Left lung (tissue), 10 donors: ENCODE results near the gene TMEM171. TPM values are rescaled to one million over a fixed set of nuclear protein-coding genes. Genes with fewer than 3 reads are reported as not detected.

ENCODE experiments used
- ATAC-seq: fragments of 200-7000 bp; cut with Tn5 transposase; one replicate; pipeline ENCODE4 v1.9.1; 2020; ENCODE audit warnings: moderate library complexity
- DNase-seq, 4 donors: peaks; one replicate each; pipeline ENCODE4 v3.0.0-alpha.2; 2013 to 2020
- H3K27ac ChIP-seq, 2 donors: fragments of 200-600 bp; sonication (generic) in 1 of 2; one replicate each; pipeline versions ENCODE4 v1.5.0 to v1.8.0; 2020 to 2021
- H3K27me3 ChIP-seq, 2 donors: fragments of 200-600 bp; sonication (generic) in 1 of 2; one replicate each; pipeline versions ENCODE4 v1.5.0 to v1.8.0; 2020 to 2021
- H3K36me3 ChIP-seq, 2 donors: fragments of 200-600 bp; sonication (generic) in 1 of 2; one replicate each; pipeline versions ENCODE4 v1.5.0 to v1.8.0; 2020 to 2021
- H3K4me1 ChIP-seq, 2 donors: fragments of 200-600 bp; one replicate each; pipeline ENCODE4 v1.8.0; 2021
- H3K4me3 ChIP-seq, 2 donors: fragments of 200-600 bp; sonication (generic) in 1 of 2; one replicate each; pipeline versions ENCODE4 v1.5.0 to v1.8.0; 2020 to 2021; ENCODE audit warnings: mild to moderate bottlenecking in 1 of 2
- H3K9me3 ChIP-seq, 2 donors: fragments of 200-600 bp; sonication (generic) in 1 of 2; one replicate each; pipeline versions ENCODE4 v1.5.0 to v1.8.0; 2020 to 2021
- intact Hi-C, 2 donors: fragments of 100-400 bp; cut with DNase I; formaldehyde crosslinking; loops; one replicate each; pipeline versions ENCODE4 v1.11.2 to v1.14.2; 2022
- polyA plus RNA-seq, 6 donors: library from polyadenylated mRNA; unstranded; fragments of 120-200 nt; gene quantifications; one replicate each; pipeline ENCODE4 v1.2.1, GENCODE V29; 2013; ENCODE audit not compliant: insufficient read length in 6 of 6
- total RNA-seq, 2 donors: library from RNA; stranded (reverse); fragmentation: NEBNext Ultra II Directional; extraction: Animal tissue kit (Norgen Biotek cat#: 25700); gene quantifications; one replicate each; pipeline ENCODE4 v1.2.1, GENCODE V29; 2021
- TF ChIP-seq, protein P1 (sequence below), 2 donors: fragments of 200-600 bp; sonication (generic) in 1 of 2; IDR thresholded peaks; one replicate each; pipeline versions ENCODE4 v1.5.0 to v1.8.0; 2021; ENCODE audit warnings: antibody characterized with exemption in 2 of 2
- donor health status: DM: no; HTN: yes; CAD: no.
- donor health status: DM: no; HTN: no; CAD: no.

Gene TMEM171
- total and polyA plus RNA-seq, 8 donors: 0.10 to 0.37 (median 0.24) TPM; not detected in 4

DNA sequence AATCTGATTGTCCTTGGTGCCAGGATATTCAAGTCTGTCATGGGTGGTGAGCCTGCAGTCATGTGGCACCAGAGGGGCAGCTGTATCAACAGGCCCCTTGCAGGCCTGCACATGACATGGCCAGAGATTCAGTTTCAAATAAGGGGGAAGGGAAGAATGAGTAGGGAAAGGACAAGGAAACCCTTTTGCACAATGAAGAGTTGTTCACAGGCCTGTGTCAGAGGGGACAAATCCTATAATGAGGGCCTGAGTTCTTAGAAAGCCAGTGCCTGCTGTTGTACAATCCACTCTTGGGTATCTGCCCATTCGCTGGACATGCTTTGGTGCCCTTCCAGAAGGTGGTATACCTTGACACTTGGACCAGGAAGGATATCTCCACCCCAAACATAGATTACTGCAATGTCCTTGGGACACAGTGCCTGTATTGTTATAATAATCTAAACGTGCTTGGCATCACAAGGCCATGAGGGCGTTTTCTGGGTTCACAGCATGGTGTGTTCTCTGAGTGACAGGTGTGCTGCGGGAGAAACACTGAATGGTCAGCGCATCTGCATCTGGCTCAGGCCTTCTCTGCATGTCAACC, 1.9 kb upstream of the TMEM171 start:
- H3K36me3 ChIP-seq: no peaks in the 10 kb centered on the region
- no peaks in the 10 kb centered on the region for H3K9me3 ChIP-seq
- TF ChIP-seq, protein P1, sequence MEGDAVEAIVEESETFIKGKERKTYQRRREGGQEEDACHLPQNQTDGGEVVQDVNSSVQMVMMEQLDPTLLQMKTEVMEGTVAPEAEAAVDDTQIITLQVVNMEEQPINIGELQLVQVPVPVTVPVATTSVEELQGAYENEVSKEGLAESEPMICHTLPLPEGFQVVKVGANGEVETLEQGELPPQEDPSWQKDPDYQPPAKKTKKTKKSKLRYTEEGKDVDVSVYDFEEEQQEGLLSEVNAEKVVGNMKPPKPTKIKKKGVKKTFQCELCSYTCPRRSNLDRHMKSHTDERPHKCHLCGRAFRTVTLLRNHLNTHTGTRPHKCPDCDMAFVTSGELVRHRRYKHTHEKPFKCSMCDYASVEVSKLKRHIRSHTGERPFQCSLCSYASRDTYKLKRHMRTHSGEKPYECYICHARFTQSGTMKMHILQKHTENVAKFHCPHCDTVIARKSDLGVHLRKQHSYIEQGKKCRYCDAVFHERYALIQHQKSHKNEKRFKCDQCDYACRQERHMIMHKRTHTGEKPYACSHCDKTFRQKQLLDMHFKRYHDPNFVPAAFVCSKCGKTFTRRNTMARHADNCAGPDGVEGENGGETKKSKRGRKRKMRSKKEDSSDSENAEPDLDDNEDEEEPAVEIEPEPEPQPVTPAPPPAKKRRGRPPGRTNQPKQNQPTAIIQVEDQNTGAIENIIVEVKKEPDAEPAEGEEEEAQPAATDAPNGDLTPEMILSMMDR (IDR thresholded peaks at IDR 0.05): no peak
- H3K4me1 ChIP-seq: peaks cover 0 to 14% of the 10 kb centered on the region in 2 donors
- intact Hi-C loops: no loop called here
- DNase-seq: no peak
- H3K27ac ChIP-seq: no peak overlapping the region
- no peak for ATAC-seq
- peaks cover 9 to 63% of the 10 kb centered on the region in 2 donors for H3K27me3 ChIP-seq
- no peak overlapping the region for H3K4me3 ChIP-seq

DNA sequence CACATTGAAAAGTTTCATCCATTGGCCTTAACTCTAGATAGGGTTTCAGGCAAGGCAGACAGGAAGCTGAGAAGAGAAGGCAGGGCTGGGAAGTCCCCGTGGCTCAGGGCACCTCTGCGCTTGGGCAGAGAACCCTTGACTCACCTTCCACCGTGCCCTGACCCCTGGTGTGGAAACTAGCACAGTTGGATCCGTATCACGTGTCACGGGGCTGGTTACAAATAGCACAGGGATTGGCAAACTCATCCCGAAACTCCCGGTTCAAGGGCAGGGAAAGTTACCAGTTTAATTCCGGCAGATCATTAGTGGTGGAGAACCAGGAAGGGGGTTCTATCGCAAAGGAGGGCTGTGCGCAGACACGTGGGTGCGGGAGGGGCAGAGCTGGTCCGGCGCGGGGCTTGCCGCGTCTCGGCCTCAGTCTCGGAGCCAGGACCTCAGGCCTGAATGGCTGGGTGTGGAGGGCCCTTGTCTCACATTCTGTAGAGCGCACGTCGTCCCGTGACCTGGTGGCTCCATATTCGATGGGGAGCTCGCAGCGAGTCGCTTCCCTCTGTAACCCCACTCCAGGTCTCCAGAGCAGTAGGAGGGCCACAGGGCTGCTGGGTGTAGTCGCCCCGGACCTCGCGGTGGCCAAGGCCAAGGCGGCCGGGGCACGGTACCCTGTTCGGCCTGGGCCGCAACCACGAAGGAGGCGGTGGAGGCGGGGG, 771 bp upstream of the TMEM171 start:
- intact Hi-C loops: no loop called here
- Histone ChIP-seq H3K4me3 (peak overlapping the region; percentile 34 to 37), H3K9me3 (no peaks in the 10 kb centered on the region), H3K36me3 (no peaks in the 10 kb centered on the region), H3K27ac (no peak overlapping the region), H3K27me3 (peaks cover 9 to 74% of the 10 kb centered on the region in 2 donors), H3K4me1 (peaks cover 0 to 14% of the 10 kb centered on the region in 2 donors)
- peak; percentile 36 for ATAC-seq
- peak in 3 of 4 donors; percentile 14 to 59 (median 36) for DNase-seq
- TF ChIP-seq, protein P1 (IDR thresholded peaks at IDR 0.05): no peak

DNA sequence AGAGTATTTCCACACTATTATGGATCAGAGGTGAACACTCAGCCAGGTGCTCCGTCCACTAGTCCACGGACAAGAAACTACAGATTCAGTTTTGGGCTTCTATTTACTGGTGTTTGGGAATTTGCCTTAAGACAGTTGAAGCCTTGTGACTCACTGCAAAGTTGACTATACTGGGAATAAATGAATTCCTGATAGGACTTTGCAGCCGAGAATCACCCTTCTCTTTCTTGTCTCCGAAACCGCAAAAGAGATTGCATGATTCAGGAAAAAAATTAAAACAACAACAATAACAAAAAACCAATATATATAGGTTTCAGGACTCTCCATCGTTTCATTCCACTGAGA, 716 bp downstream of the TMEM171 start:
- no peaks in the 10 kb centered on the region for H3K36me3 ChIP-seq
- DNase-seq (no peak), ATAC-seq (no peak)
- no peak overlapping the region for H3K27ac ChIP-seq
- intact Hi-C loops: no loop called here
- peak overlapping the region in 1 of 2 donors; percentile 37 for H3K4me3 ChIP-seq
- peaks cover 0 to 14% of the 10 kb centered on the region in 2 donors for H3K4me1 ChIP-seq
- TF ChIP-seq, protein P1 (IDR thresholded peaks at IDR 0.05): no peak
- no peaks in the 10 kb centered on the region for H3K9me3 ChIP-seq
- peaks cover 9 to 86% of the 10 kb centered on the region in 2 donors for H3K27me3 ChIP-seq

DNA sequence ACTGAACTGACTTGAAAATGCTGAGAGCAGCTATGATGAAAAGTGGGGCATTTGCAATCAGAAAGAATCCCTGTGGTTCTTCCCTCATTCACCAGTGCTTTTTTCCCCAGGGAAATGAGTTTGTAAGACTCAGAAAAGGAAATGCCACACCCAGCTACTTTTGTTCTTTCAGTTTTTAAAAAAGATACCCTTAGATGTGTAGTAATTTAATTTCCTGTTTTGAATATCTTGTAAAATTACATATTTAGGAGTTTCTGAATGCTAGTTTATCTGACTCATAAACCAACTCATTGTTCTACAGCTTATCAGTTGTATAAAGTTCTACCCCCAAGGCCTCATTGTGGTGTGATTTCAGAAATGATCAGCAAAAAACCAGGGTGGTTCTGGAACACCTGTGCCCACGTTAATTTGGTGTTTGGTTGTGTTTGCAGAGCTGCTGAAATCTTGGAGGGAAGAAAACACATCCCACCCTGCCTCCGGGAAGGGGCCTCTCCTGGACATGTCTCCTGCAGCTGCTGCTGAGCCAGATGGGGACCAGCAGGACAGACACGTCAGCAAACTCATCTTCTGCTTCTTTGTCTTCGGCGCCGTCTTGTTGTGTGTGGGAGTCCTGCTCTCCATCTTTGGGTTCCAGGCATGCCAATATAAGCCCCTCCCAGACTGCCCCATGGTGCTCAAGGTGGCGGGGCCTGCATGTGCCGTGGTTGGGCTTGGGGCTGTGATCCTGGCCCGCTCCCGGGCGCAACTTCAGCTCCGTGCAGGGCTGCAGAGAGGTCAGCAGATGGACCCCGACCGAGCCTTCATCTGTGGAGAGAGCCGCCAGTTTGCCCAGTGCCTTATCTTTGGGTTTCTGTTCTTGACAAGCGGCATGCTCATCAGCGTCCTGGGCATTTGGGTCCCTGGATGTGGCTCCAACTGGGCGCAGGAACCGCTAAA, 2.8 kb downstream of the TMEM171 start:
- no peak overlapping the region for H3K4me3 ChIP-seq
- intact Hi-C loops: no loop called here
- H3K36me3 ChIP-seq: no peaks in the 10 kb centered on the region
- ATAC-seq (no peak), DNase-seq (no peak)
- H3K9me3 ChIP-seq: no peaks in the 10 kb centered on the region
- no peak overlapping the region for H3K27ac ChIP-seq
- H3K27me3 ChIP-seq: peaks cover 9 to 77% of the 10 kb centered on the region in 2 donors
- H3K4me1 ChIP-seq: peaks cover 0 to 14% of the 10 kb centered on the region in 2 donors
- TF ChIP-seq, protein P1 (IDR thresholded peaks at IDR 0.05): no peak

DNA sequence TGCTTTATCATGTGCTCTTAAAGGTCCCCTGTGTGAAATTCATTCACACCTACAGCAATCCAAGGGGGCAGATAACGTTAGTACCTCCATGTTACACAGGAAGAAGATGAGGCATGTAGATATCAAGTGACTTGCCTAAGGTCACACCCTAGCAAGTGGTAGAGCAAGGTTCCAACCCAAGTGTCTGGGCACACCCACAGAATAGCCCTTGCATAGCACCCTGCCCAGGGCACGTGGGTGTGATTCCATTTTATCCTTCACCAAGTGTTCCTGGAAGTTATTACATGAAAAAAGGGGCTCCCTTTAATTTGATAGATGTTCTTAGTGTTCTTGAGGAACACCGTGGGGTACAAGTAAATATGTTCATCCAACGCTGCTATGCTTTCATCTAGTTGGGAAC, 4.9 kb downstream of the TMEM171 start:
- peaks cover 0 to 7% of the 10 kb centered on the region in 2 donors for H3K4me1 ChIP-seq
- peaks cover 9 to 62% of the 10 kb centered on the region in 2 donors for H3K27me3 ChIP-seq
- no peak overlapping the region for H3K27ac ChIP-seq
- no peaks in the 10 kb centered on the region for H3K9me3 ChIP-seq
- TF ChIP-seq, protein P1 (IDR thresholded peaks at IDR 0.05): no peak
- intact Hi-C loops: no loop called here
- DNase-seq (no peak), ATAC-seq (no peak)
- no peak overlapping the region for H3K4me3 ChIP-seq
- no peaks in the 10 kb centered on the region for H3K36me3 ChIP-seq
